Measurements from ENCODE around the gene BPGM. TPM values are rescaled to one million over a fixed set of nuclear protein-coding genes. Genes with fewer than 3 reads are reported as not detected.
"Not testable (repeated sequence)": the region's sequence is repeated elsewhere in the genome, so short reads cannot be mapped to it uniquely, and the experiment has no call there.

The BPGM gene
- total RNA-seq, 1 donor from 2014 or later: 36.3 TPM

DNA sequence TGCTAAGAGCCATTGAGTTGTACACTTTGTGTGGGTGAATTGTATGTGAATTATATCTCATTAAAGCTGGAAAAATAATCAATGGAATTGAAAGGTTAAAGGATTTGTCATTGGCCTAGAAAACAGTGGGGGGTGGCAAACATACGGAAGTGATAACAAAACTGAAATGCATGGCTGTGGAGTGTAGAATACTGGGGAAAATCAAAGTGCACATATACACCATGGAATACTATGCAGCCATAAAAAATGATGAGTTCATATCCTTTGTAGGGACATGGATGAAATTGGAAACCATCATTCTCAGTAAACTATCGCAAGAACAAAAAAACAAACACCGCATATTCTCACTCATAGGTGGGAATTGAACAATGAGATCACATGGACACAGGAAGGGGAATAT is 18.4 kb downstream of the BPGM start:
- DNase-seq: not testable (repeated sequence)

DNA sequence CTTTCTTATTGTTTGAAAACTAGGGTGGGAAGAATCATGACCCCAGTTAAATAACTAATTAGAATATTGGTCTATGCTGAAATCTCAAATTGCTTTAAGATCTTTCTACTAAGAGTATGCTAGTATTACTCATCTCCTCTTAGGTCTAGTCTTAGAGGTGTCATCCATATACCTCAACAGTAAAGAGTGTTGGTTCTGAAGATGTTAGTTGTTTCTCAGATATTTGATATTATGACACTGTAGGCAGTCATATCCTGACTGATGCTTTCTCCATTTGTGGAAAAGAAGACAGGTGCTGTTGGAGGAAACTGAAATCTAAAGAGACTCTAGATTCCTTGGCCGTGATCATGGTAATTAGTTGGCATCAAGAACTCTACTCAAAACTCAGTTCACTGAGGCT is 21.2 kb downstream of the BPGM start:
- DNase-seq: no peak

DNA sequence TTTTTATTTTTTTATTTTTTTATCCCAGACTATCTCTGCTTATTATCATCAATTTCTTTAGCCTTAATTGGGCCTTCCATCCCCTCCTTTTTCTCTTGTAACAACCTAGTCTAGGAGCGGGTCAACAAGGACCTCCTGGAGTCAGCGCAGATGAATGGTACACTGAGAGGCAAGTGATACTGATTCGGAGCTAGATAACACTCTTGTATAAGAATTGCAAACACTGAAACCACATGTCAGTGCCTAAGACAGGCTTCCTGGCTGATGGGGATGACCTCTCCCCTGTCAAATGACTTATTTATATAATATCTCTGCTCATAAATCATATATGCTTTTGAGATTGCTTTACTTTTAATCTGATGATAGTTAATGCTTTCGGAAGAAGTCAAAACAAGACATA is 22.7 kb downstream of the BPGM start:
- DNase-seq: no peak

DNA sequence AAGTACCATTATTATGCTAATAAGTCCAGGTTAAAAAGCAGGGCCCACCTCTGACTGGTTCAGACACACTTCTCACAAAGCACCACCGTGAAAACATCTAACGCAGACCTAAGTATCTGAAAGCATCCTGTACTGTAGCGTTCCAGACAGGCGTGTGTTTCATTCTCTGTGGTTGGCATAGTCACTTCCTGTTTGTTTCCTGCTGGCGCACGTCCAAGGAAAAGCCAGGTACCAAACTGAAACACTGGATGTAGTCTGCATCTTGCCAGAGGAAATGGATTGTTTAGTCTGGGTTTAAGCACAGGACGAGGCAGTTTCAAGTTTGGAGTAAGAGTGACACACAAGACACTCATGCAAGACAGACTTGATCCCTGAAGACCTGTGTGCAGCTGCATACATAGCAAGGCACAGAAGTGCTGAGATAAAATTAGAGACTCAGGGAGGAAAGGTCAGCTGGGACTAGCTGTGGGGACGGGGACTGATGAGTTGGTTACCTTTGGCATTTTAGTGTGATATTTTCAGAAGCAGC is 23.3 kb downstream of the BPGM start:
- DNase-seq: peak; percentile 47

DNA sequence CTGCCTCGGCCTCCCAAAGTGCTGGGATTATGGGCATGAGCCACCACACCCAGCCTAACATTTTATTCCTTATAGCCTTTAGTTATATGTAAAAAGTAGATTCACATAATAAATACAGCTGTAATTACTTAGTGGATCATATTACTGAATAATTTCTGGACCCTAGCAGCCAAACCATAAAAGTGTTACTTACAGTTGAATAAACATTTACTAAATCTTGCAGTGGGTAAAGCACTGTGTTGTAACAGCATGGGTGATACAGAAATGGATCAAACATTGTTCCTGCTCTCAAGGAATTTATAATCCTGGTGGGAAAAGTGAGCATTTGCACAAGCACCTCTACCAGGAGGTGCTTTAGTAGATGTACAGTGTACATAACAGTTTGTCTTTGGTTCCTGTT is 25.0 kb downstream of the BPGM start:
- no peak for DNase-seq

DNA sequence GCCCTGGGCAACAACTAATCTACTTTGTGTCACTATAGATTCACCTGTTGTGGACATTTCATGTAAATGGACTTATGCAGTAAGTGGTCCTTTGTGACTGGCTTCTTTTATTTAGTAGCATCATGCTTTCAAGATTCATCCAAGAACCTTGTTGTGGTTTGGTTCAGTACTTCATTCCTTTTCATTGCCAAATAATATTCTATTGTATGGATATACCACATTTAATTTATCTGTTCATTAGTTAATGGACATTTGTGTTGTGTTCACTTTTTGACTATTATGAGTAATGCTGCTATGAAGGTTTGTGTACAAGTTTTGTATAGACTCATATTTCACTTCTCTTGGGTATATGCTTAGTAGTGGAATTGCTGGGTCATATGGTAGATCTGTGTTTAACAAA is 27.8 kb downstream of the BPGM start:
- no peak for DNase-seq

DNA sequence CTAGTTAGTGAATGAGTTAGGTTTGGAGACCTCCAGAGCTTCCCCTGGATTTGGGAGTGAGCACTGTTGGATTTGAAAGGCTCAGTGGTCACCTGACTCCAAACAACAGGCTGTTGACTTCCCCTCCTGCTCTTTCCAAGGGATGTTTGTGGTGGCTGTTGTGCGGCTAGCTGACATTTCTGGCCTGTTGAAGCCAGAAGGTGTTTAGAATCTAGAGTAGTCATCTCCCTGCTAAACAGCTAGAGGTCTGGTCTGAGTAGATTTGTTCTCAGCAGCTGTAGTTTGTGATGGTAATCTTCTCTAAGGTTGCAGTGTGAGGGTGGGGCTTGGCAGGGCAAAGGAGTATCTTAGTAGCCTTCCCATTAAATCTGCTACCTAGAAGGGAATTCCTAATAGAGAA is 30.1 kb downstream of the BPGM start:
- no peak for DNase-seq

DNA sequence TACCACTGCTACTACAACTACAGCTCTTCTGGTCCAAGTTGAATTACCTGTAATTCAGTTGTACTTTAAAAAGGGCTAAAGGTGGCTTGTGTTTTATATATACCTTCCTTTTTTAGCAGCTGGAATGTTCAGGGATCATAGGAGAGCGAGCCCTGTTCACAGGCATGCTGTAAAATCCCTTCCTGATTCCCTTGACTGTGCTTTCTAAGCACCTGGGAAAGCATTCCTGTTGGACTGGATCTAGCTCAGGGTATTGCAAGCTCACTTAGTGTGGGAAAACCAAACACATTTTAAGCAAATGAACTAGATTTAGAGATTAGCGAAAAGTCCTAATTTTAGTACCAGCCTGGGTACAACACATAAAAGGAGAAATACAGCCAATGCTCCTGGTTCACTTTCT is 31.5 kb downstream of the BPGM start:
- no peak for DNase-seq

DNA sequence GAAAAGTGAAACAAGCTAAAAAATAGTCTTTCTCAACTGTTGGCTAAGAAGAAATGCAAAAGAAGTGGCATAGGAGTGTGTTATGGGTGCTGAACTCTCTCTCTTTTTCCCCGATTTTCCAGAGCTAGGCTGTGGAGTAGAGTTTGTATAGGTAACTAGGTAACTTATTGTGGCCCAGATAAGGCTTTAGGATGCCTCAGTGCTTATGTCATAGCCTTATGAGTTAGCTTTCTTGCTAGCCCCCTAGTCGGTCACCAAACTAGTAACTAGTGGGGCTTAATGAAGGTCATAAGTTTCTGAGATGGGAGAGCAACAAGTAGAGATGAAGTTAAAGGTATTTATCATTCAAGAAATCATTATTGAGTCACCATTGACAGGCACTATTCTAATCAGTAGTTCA is 32.4 kb downstream of the BPGM start:
- no peak for DNase-seq

DNA sequence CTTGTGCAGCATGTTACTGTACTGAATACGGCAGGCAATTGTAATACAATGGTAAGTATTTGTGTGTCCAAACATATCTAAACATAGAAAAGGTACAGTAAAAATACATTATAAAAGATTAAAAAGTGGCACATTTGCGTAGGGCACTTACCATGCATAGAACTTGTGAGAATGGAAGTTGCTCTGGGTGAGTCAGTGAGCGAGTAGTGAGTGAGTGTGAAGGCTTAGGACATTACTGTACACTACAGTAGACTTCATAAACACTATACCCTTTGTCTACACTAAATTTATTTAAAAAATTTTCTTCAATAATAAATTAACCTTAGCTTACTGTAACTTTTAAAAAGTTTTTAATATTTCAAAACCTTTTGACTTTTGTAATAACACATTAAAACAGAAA is 37.5 kb downstream of the BPGM start:
- DNase-seq: no peak

DNA sequence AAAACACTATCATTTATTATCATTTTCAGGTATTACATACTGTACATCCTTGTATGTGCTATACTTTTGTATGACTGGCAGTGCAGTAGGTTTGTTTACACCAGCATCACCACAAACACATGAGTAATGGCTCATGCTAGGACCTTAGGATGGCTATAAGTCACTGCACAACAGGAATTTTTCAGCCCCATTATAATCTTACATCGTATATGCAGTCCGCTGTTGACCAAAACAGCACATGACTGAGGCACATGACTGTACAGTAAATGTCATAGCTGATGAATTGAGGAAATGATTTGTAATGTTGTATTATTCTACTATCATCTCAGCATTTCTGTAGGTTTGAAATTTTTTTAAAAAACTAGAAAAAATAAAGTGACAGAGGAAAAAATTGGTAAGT is 38.6 kb downstream of the BPGM start:
- no peak for DNase-seq

DNA sequence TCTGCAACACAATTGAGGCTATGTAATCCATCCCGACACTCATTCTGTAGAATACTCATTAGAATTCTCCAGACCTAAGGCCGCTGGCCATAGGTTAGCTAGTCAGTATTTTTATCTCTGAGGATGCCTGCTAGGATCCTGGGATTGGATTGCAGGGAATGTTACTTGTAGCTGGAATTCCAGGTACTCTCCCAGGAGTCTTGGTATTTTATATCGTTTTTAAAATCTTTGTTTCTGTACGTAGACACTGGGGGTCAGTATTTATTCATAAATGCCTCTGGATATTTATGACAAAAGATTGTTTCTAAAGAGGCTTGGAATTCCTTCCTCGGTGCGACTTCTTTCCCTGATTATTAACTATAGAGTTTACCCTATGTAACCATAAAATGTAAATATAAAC is 40.1 kb downstream of the BPGM start:
- peak; percentile 62 for DNase-seq

DNA sequence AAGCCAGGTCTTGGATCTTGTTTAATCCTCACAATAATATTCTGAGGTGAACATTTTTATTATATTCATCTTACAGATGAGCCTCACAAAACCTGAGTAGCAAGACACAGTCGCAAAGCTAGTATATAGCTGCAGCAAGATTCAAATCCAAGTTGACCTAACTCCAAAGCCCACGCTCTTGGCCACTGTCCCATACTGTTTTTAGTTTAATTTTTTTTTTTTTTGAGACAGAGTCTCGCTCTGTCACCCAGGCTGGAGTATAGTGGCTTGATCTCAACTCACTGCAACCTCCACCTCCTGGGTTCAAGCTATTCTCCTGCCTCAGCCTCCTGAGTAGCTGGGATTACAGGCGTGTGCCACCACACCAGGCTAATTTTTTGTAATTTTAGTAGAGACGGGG is 42.9 kb downstream of the BPGM start:
- not testable (repeated sequence) for DNase-seq

DNA sequence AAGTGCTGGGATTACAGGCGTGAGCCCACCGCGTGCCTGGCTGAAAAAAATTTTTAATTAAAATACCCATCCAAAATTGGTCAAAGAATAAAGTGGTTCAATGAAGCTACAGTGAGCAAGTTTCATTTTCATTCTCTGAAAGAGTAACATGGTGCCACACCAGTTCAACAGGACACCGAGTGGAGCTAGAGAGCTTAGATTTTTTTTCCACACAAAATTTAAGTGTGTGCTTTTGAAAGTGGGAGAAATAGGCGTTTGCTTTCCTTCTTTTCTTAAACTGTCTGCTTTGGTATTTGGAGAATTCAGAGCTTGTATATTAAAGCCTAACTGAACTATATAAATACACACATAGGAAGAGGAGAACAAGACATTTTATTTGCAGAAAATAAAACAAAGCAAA is 43.4 kb downstream of the BPGM start:
- DNase-seq: peak; percentile 76

DNA sequence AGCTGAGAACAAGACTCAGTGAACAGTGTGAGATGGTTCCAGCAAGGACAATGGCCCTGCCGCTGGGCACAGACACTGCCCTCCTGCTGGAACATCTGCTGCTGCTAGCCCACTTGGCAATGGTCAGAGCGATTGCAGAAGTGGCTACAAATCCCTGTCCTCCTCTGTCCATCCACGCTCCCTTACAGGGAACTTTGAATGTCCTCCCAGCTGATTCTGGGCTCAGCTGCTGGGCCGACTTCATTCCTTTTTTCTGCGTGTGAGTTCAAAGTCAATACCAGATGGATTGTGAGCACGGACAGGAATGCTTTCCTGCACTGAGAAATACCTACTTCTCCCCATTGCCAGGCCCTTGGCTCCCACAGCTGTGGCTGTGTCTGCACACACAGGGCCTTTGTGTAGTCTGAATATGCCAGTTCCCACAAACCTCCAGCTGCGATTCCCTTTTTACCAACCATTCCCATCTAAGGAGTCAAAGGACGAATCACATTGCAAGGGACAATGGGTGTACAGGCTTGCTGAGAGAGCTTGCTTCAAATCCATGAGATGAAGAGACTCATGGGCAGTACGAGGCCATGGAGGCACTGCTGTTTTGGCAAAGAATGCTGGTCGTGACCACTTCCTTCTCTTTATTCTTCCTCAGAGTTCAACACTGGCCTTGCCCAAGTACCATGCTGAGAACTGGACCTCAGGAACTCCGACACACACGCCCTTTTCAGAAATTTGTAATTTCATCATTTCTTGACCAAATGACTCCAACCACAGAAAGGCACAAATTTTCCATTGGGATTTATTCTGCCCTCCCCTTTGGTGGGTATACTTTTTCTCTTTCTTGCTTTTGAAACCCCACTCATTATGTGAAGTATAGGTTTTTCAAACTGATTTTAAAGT is 44.2 kb downstream of the BPGM start:
- peak; percentile 25 for DNase-seq

DNA sequence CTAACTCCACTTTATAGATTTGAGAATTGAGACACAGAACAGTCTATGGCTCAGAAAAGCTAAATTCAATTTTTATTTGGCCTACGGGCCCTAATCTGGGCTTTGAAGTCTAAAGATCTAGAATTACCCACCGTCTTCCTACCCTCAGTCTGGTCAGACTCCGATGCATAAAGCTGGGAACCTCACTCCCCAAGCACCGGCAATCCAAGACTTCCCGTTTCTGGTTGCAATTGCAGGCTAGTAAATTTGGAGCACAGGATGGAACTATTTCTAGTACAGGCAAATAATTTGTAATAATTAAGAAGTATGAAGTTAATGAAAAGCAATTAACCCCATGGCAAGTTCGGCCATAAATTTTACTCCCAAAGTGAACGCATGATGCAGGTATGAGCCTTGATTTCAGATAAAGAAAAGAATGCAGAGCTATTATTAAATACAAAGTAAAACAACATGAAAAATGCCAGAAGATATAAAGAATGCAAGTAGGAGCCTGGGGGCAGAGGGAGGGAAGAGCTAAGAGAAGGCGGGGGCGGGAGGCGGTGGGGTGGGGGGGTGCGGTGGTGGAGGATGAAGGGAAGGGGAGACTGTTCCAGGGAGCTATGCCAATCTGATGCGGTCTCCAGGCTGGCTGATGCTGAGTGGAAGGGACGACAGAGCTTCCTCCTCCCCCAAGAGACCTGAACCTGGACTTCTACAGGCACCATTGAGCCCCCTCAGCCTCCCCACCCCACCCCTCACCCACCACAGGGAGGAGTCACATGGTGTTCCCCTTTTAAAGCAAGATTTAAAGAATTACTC is 45.1 kb downstream of the BPGM start:
- DNase-seq: no peak

DNA sequence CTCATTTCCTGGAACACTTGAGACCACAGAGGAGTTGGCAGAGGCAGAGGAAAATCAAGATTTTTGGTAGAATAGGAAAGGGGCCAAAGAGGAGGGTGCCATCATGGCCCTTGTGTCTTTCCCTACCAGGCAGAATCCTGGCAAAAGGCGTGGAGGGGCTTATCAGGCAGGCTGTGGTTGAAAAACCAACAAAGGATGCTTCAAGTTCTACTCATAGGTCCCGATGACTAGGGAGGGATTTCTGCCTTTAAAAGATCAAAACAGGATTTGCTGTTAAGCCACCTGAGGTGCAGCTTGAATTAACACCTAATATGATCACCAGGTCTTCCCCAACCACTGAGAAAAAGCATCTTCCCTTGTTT is 45.7 kb downstream of the BPGM start:
- no peak for DNase-seq

DNA sequence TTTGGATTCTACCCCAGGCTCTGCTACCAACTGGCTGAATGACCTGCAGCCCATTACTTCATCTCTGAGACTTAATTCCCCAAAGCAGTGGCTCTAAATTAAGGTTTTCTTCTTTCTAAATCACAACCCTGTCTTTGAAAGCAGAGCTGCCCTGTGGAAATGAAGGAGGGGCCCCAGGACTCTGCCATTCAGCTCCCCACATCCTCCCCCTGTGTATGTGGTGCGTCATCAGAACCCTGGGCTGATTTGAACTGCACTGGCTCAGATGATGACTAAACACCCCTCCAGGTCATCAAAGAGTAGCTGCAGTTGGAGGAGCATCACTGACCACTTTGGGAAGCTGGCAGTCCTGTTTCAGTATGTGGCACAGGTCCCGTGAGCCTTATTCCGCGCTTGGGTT is 46.6 kb downstream of the BPGM start:
- no peak for DNase-seq

DNA sequence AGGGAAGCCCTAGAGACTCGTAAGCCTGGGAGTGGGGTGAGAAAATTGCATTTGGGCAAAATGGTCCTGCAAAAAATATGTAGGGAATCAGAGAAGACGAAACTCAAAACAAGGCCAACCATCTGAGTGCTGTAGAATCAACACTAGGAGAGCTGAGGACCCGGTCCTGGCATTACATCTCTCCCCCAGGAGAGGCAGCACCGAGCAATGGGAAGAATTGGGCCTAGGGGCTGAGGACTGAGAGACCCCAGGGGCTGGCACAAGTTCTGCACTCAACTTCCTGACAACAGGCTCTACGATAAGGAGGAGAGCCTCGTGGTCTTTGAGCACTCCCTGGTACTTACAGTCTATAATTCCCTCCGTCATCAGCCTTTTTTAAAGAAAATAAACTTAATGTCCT is 47.6 kb downstream of the BPGM start:
- no peak for DNase-seq

DNA sequence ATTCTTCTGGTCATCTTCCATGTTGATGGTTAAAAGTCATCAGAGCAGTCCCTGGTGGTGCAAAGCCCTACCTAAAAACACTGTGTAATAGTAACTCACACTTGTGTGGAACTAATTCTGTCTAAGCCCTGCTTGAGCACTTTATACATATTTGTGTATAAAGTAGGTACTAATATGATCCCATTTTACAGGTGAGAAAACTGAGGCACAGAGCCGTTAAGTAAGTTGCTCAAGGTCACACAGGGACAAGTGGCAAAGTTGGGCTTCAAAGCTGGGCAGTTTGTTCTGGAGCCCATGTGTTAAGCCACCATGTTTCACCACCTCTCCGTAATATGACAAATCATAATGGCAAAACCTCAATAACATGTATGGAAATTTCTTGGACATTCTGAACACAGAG is 48.1 kb downstream of the BPGM start:
- DNase-seq: no peak

DNA sequence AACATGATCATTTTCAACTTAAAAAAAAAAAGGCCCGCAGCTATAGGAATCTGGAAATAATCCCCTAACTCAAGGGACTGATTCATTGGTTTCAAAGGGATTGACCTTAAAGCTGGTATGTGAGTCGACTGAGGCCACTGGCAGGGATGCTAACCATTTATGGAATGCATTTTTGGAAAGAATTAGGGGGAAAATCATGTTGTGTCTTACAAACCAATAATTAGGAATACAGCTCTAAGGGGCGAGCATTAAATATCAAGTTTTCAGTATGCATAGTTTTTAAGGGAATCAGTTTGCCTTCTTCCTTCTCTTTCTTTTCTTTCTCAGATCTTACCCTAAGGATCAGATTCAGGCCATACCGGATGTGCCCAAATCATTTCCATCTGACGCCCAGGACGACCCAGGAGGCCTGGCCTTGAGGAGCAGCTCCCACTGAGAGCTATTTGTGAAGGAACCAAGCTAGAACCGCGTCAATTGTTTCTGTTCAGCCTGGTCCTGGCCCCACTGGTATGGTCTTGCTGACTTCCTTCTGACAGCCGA is 48.7 kb downstream of the BPGM start:
- no peak for DNase-seq

DNA sequence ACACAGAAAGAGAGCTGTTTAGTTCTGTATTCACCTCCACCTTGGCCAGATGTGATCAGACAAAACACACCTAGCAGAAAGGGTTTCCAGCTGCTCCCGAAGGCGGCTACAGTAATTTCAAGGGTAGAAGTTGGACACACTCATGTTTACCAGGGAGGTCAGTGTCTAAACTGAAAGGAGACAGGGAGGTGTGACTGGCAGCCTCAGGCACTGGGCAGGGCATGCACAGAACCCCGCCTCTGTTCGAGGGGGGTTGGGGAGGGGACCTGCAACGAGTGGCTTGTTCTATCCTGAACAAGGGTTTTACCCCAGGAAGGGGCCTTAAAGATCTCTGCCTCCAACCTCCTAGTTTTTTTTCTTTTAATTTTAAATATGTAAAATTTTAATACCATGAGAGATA is 49.6 kb downstream of the BPGM start:
- no peak for DNase-seq

DNA sequence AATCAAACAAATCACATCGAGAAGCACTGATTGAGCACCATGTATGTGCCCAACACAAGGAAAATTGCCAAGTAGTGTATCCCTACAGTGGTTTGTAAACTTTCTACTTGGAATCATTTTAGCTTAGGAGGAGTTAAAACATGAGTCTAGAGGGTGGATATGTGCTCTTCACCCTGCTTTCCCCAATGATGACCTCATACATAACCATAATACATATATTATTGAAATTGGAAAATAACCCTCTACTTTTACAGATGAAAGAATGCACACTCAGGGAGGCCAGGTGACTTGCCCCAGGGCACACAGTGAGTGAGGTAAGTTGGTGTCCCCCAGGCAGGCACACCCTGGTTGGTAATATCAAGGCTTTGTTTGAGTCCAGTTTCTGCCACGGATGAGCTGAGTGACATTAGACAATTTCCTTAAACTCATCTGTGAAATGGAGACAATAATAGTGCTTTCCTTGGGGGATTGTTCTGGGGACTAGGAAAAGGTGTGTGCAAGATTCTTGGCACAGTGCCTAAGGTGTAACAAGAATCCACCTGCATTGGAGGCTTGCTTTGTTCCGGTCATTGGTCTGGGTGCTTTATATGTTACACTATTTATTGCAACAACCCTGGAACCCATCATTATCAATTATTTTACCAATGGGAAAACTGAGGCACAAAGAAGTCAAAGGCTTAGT is 50.7 kb downstream of the BPGM start:
- DNase-seq: no peak
